DOHH2 (cell line): ENCODE measurements around the gene RNF44.

Experiments
- H3F3A ChIP-seq: fragments of 200-600 bp; sonication (generic), shearing (Covaris generic); 2 replicates; pipeline ENCODE4 v1.6.0; 2016; ENCODE audit warnings: antibody characterized with exemption, mild to moderate bottlenecking; ENCODE audit not compliant: control insufficient read depth, insufficient read depth
- H3K27ac ChIP-seq: fragments of 200-600 bp; sonication (generic); 2 replicates; pipeline ENCODE4 v1.5.1; 2014; ENCODE audit warnings: low read depth, mild to moderate bottlenecking, low read length, moderate library complexity
- H3K27me3 ChIP-seq: fragments of 200-600 bp; sonication (generic); 2 replicates; pipeline ENCODE4 v1.6.1; 2014; ENCODE audit warnings: mild to moderate bottlenecking, low read length, mixed read lengths; ENCODE audit not compliant: control insufficient read depth
- H3K36me3 ChIP-seq: fragments of 200-600 bp; sonication (generic); 2 replicates; pipeline ENCODE4 v1.6.1; 2014; ENCODE audit warnings: mild to moderate bottlenecking, low read length, moderate library complexity, mixed read lengths; ENCODE audit not compliant: control insufficient read depth
- H3K4me1 ChIP-seq: fragments of 200-600 bp; sonication (generic); 2 replicates; pipeline ENCODE4 v1.6.1; 2014; ENCODE audit warnings: mild to moderate bottlenecking, low read length, mixed read lengths; ENCODE audit not compliant: control insufficient read depth
- H3K4me2 ChIP-seq: fragments of 200-600 bp; sonication (generic); 2 replicates; pipeline ENCODE4 v1.6.0; 2014; ENCODE audit warnings: mild to moderate bottlenecking, low read length, moderate library complexity
- H3K4me3 ChIP-seq: fragments of 200-600 bp; sonication (generic); 2 replicates; pipeline ENCODE4 v1.5.1; 2014; ENCODE audit warnings: mild to moderate bottlenecking, low read length, mixed read lengths
- H3K79me2 ChIP-seq: fragments of 200-600 bp; sonication (generic); 2 replicates; pipeline ENCODE4 v1.6.1; 2014; ENCODE audit warnings: mild to moderate bottlenecking, low read length, mixed read lengths; ENCODE audit not compliant: control insufficient read depth
- H3K9me2 ChIP-seq: fragments of 200-600 bp; sonication (generic); replicated peaks from 2 replicates; pipeline ENCODE4 v1.6.1; 2014; ENCODE audit warnings: mild to moderate bottlenecking, low read length, mixed read lengths; ENCODE audit not compliant: control insufficient read depth
- H3K9me3 ChIP-seq: fragments of 200-600 bp; sonication (generic); 2 replicates; pipeline ENCODE4 v1.6.1; 2014; ENCODE audit warnings: antibody characterized with exemption, low read length, mixed read lengths; ENCODE audit not compliant: control insufficient read depth, insufficient read depth
- H4K20me1 ChIP-seq: fragments of 200-600 bp; sonication (generic); 2 replicates; pipeline ENCODE4 v1.6.0; 2014; ENCODE audit warnings: low read depth, mild to moderate bottlenecking, antibody characterized with exemption, low read length, moderate library complexity; ENCODE audit not compliant: control insufficient read depth, insufficient read depth
- CTCF ChIP-seq: fragments of 200-600 bp; sonication (generic); IDR thresholded peaks from one replicate; pipeline ENCODE4 v1.5.1; 2014; ENCODE audit warnings: antibody characterized with exemption, mild to moderate bottlenecking, low read depth, low read length; ENCODE audit not compliant: poor library complexity, severe bottlenecking
- EZH2phosphoT487 ChIP-seq: fragments of 200-600 bp; sonication (generic); IDR thresholded peaks from 2 replicates; pipeline ENCODE4 v1.6.1; 2017; ENCODE audit warnings: borderline replicate concordance, mild to moderate bottlenecking, antibody characterized with exemption, low read length, moderate library complexity, mixed read lengths

Gene RNF44

GRCh38 chr5:176485176-176485575 lies 52.0 kb downstream of the RNF44 start:
- Histone ChIP-seq H3K4me3 (no peak overlapping the region), H3K27ac (no peak overlapping the region), H3F3A (peaks cover 3% of the 10 kb centered on the region; the same call in 1 of the 2 replicates), H3K9me2 (no peaks in the 10 kb centered on the region), H3K4me2 (no peak overlapping the region), H3K79me2 (peaks cover 5% of the 10 kb centered on the region; the same call in 1 of the 2 replicates), H4K20me1 (no peaks in the 10 kb centered on the region), H3K27me3 (no peaks in the 10 kb centered on the region), H3K4me1 (no peaks in the 10 kb centered on the region), H3K9me3 (no peaks in the 10 kb centered on the region), H3K36me3 (peaks cover 62% of the 10 kb centered on the region)
- no peak for TF ChIP-seq CTCF
- no peak for TF ChIP-seq EZH2phosphoT487

GRCh38 chr5:176481711-176482110 lies 55.5 kb downstream of the RNF44 start:
- Histone ChIP-seq H3K9me2 (no peaks in the 10 kb centered on the region), H3K9me3 (no peaks in the 10 kb centered on the region), H4K20me1 (no peaks in the 10 kb centered on the region), H3K4me2 (no peak overlapping the region), H3F3A (peaks cover 3% of the 10 kb centered on the region; the same call in 1 of the 2 replicates), H3K79me2 (peaks cover 18% of the 10 kb centered on the region), H3K36me3 (peaks cover 59% of the 10 kb centered on the region), H3K27ac (no peak overlapping the region), H3K4me1 (no peaks in the 10 kb centered on the region), H3K4me3 (no peak overlapping the region), H3K27me3 (no peaks in the 10 kb centered on the region)
- no peak for TF ChIP-seq CTCF
- no peak for TF ChIP-seq EZH2phosphoT487
